GM12865 (cell line): ENCODE measurements around the gene TUBGCP6.

Source experiments
- DNase-seq: peaks from one replicate; pipeline ENCODE4 v3.0.0; 2010; ENCODE audit warnings: low read depth
- H3K4me3 ChIP-seq: 2 replicates; pipeline ENCODE4 v1.5.1; 2011; ENCODE audit warnings: mild to moderate bottlenecking, low read depth, low read length, control low read depth
- CTCF ChIP-seq: IDR thresholded peaks from 2 replicates; pipeline ENCODE4 v1.5.1; 2011; ENCODE audit warnings: low read length, control low read depth, low read depth, inconsistent platforms; ENCODE audit not compliant: insufficient read depth; ENCODE audit errors: missing control alignments

The TUBGCP6 gene

GRCh38 chr22:50243685-50244419, 971 bp downstream of the TUBGCP6 start:
- no peak for DNase-seq

GRCh38 chr22:50242406-50242949, 2.3 kb downstream of the TUBGCP6 start:
- no peak for TF ChIP-seq CTCF
- no peak for DNase-seq
- peak overlapping the region; percentile 53 for H3K4me3 ChIP-seq

More at GRCh38 chr22:50243685-50244419, 971 bp downstream of the TUBGCP6 start:
- H3K4me3 ChIP-seq = peak overlapping the region; percentile 65
- no peak for TF ChIP-seq CTCF

GRCh38 chr22:50238755-50239154, 6.1 kb downstream of the TUBGCP6 start:
- no peak for TF ChIP-seq CTCF
- DNase-seq = no peak
- H3K4me3 ChIP-seq = no peak overlapping the region

GRCh38 chr22:50236731-50237409, 8.0 kb downstream of the TUBGCP6 start:
- DNase-seq = peak; percentile 58
- TF ChIP-seq CTCF = peak; percentile 48
- H3K4me3 ChIP-seq = no peak overlapping the region

GRCh38 chr22:50233223-50233622, 11.6 kb downstream of the TUBGCP6 start:
- no peak for TF ChIP-seq CTCF

GRCh38 chr22:50232481-50233151, 12.2 kb downstream of the TUBGCP6 start:
- DNase-seq = no peak
- H3K4me3 ChIP-seq = no peak overlapping the region
- TF ChIP-seq CTCF = no peak

More at GRCh38 chr22:50233223-50233622, 11.6 kb downstream of the TUBGCP6 start:
- H3K4me3 ChIP-seq = no peak overlapping the region
- no peak for DNase-seq
